H1 (cell line): Measurements from ENCODE around the gene COX17. TPM values are rescaled to one million over a fixed set of nuclear protein-coding genes. Genes with fewer than 3 reads are reported as not detected.

Source experiments
- CTCF ChIA-PET: fragments of 300-600 bp; sonication (Branson Sonifier 250); formaldehyde crosslinking; loops from one replicate; lab custom pipeline; 2021; ENCODE audit not compliant: partially characterized antibody; lab: Charles Lee
- POLR2A ChIA-PET: fragments of 300-600 bp; sonication (Branson Sonifier 250); formaldehyde crosslinking; loops from one replicate; lab custom pipeline; 2021; ENCODE audit warnings: inconsistent platforms; ENCODE audit not compliant: partially characterized antibody; lab: Charles Lee
- DNase-seq, 2 experiments: peaks; one replicate each; pipeline versions ENCODE4 v3.0.0 to v3.0.0-alpha.2; 2010 to 2022; ENCODE audit warnings: low spot score in 2 of 2, low read depth in 1 of 2, mixed read lengths in 1 of 2
- FAIRE-seq: peaks from 2 replicates; lab custom pipeline; 2011; peaks lifted over from hg19 to GRCh38; lab: Jason Lieb, UNC
- H2AFZ ChIP-seq: 2 replicates; pipeline ENCODE4 v1.8.1; 2012; ENCODE audit warnings: low read length, inconsistent platforms
- H2AK5ac ChIP-seq: 2 replicates; pipeline ENCODE4 v1.6.1; 2013; ENCODE audit warnings: low read depth, low read length
- H2BK120ac ChIP-seq: replicated peaks from 2 replicates; pipeline ENCODE3; 2013; ENCODE audit warnings: low read depth, low read length, inconsistent platforms
- H2BK12ac ChIP-seq: 2 replicates; pipeline ENCODE4 v1.6.1; 2013; ENCODE audit warnings: low read depth, low read length
- H2BK15ac ChIP-seq: 2 replicates; pipeline ENCODE4 v1.6.1; 2013; ENCODE audit warnings: low read length
- H2BK20ac ChIP-seq: 2 replicates; pipeline ENCODE4 v1.6.1; 2013; ENCODE audit warnings: low read length
- H2BK5ac ChIP-seq: 2 replicates; pipeline ENCODE4 v1.6.1; 2013; ENCODE audit warnings: low read depth, low read length
- H3K14ac ChIP-seq: 2 replicates; pipeline ENCODE4 v1.6.1; 2013; ENCODE audit warnings: inconsistent platforms; ENCODE audit not compliant: insufficient read length
- H3K18ac ChIP-seq: 2 replicates; pipeline ENCODE4 v1.6.1; 2013; ENCODE audit warnings: low read length; ENCODE audit errors: extremely low read depth
- H3K23ac ChIP-seq: 2 replicates; pipeline ENCODE4 v1.6.1; 2013; ENCODE audit warnings: inconsistent platforms; ENCODE audit not compliant: insufficient read length
- H3K23me2 ChIP-seq: 2 replicates; pipeline ENCODE4 v1.6.1; 2013; ENCODE audit warnings: low read depth, low read length
- H3K27ac ChIP-seq: 2 replicates; pipeline ENCODE4 v1.6.1; 2011; ENCODE audit warnings: low read depth, low read length, inconsistent platforms
- H3K27me3 ChIP-seq, 4 experiments: replicated peaks in 1 of 4; 1 replicate in 1 of 4; 2 replicates in 3 of 4; pipeline versions ENCODE4 v1.6.1 to v1.8.1; 2011 to 2013; ENCODE audit warnings: low read length in 3 of 4, mild to moderate bottlenecking in 3 of 4, inconsistent platforms in 2 of 4, mixed read lengths in 2 of 4, moderate library complexity in 1 of 4; ENCODE audit not compliant: control insufficient read depth in 3 of 4, insufficient read depth in 3 of 4; ENCODE audit errors: extremely low read depth in 1 of 4
- H3K36me3 ChIP-seq, 4 experiments: 2 replicates each; pipeline versions ENCODE4 v1.6.1 to v1.8.1; 2011 to 2013; ENCODE audit warnings: mild to moderate bottlenecking in 4 of 4, low read length in 3 of 4, moderate library complexity in 2 of 4, control low read depth in 1 of 4, inconsistent platforms in 1 of 4; ENCODE audit not compliant: insufficient read depth in 4 of 4, control insufficient read depth in 2 of 4
- H3K4ac ChIP-seq: replicated peaks from 2 replicates; pipeline ENCODE3; 2013; ENCODE audit warnings: low read length, low read depth, mixed read lengths, inconsistent platforms; ENCODE audit not compliant: insufficient read length
- H3K4me1 ChIP-seq, 4 experiments: replicated peaks in 1 of 4; 1 replicate in 1 of 4; 2 replicates in 3 of 4; pipeline versions ENCODE4 v1.6.1 to v1.8.1; 2011 to 2013; ENCODE audit warnings: low read length in 3 of 4, inconsistent platforms in 2 of 4, mixed read lengths in 1 of 4; ENCODE audit not compliant: insufficient read depth in 4 of 4, control insufficient read depth in 3 of 4
- H3K4me2 ChIP-seq, 2 experiments: 2 replicates each; pipeline versions ENCODE4 v1.6.1 to v1.8.1; 2011 to 2013; ENCODE audit warnings: low read depth in 2 of 2, low read length in 2 of 2, control low read depth in 1 of 2, inconsistent platforms in 1 of 2, mild to moderate bottlenecking in 1 of 2; ENCODE audit not compliant: insufficient read depth in 1 of 2
- H3K4me3 ChIP-seq, 4 experiments: fragments of 200-600, 300-600 bp in 1 of 4; sonication (generic), shearing (Covaris generic), sonication (Bioruptor Twin) in 1 of 4; 2 replicates each; pipeline versions ENCODE4 v1.5.1 to v1.8.1; 2011 to 2016; ENCODE audit warnings: low read length in 4 of 4, low read depth in 3 of 4, control low read depth in 2 of 4, inconsistent platforms in 2 of 4, mild to moderate bottlenecking in 2 of 4, mixed read lengths in 1 of 4, moderate library complexity in 1 of 4; ENCODE audit not compliant: insufficient read depth in 2 of 4; ENCODE audit errors: extremely low read depth in 1 of 4
- H3K56ac ChIP-seq: replicated peaks from 2 replicates; pipeline ENCODE3; 2013; ENCODE audit warnings: low read depth, mild to moderate bottlenecking, mixed read lengths, low read length, inconsistent platforms; ENCODE audit not compliant: insufficient read length
- H3K79me1 ChIP-seq: 2 replicates; pipeline ENCODE4 v1.6.1; 2013; ENCODE audit warnings: low read depth, low read length, control low read depth
- H3K79me2 ChIP-seq, 2 experiments: 2 replicates each; pipeline versions ENCODE4 v1.6.1 to v1.8.1; 2012 to 2013; ENCODE audit warnings: low read length in 2 of 2, mild to moderate bottlenecking in 2 of 2, inconsistent platforms in 1 of 2; ENCODE audit not compliant: insufficient read depth in 2 of 2, control insufficient read depth in 1 of 2
- H3K9ac ChIP-seq, 4 experiments: replicated peaks in 1 of 4; 1 replicate in 1 of 4; 2 replicates in 3 of 4; pipeline versions ENCODE4 v1.6.1 to v1.8.1; 2011 to 2013; ENCODE audit warnings: low read depth in 3 of 4, low read length in 3 of 4, control low read depth in 2 of 4, mild to moderate bottlenecking in 2 of 4, moderate library complexity in 2 of 4, inconsistent platforms in 1 of 4; ENCODE audit errors: extremely low read depth in 1 of 4
- H3K9me3 ChIP-seq, 2 experiments: 2 replicates each; pipeline versions ENCODE4 v1.6.1 to v1.8.1; 2012 to 2013; ENCODE audit warnings: mild to moderate bottlenecking in 2 of 2, moderate library complexity in 2 of 2, control low read depth in 1 of 2, inconsistent platforms in 1 of 2, low read depth in 1 of 2, low read length in 1 of 2, mixed read lengths in 1 of 2; ENCODE audit not compliant: insufficient read depth in 2 of 2
- H4K20me1 ChIP-seq, 2 experiments: replicated peaks in 1 of 2; 2 replicates each; pipeline versions ENCODE3 to v1.8.1; 2011 to 2013; ENCODE audit warnings: inconsistent platforms in 2 of 2, low read length in 2 of 2, mild to moderate bottlenecking in 1 of 2; ENCODE audit not compliant: insufficient read depth in 2 of 2, control insufficient read depth in 1 of 2
- H4K5ac ChIP-seq: 2 replicates; pipeline ENCODE4 v1.6.1; 2013; ENCODE audit warnings: low read length, low read depth, mixed read lengths, inconsistent platforms; ENCODE audit not compliant: insufficient read length
- H4K8ac ChIP-seq: 2 replicates; pipeline ENCODE4 v1.8.0; 2013; ENCODE audit warnings: mild to moderate bottlenecking, moderate library complexity, low read length, inconsistent platforms; ENCODE audit not compliant: insufficient read depth; ENCODE audit errors: extremely low read depth
- H4K91ac ChIP-seq: replicated peaks from 2 replicates; pipeline ENCODE3; 2013; ENCODE audit warnings: low read length, mixed read lengths, inconsistent platforms; ENCODE audit not compliant: insufficient read length
- CBX5 ChIP-seq: fragments of 300-800, 300-1000 bp; sonication (generic); IDR thresholded peaks from 2 replicates; pipeline ENCODE4 v1.7.1; 2016; ENCODE audit warnings: antibody characterized with exemption, low read length, low read depth
- CTBP2 ChIP-seq: IDR thresholded peaks from 2 replicates; pipeline ENCODE4 v1.7.0; 2011; ENCODE audit warnings: borderline replicate concordance, mild to moderate bottlenecking, moderate library complexity, mixed read lengths, low read length; ENCODE audit not compliant: insufficient read depth, insufficient read length
- HDAC2 ChIP-seq, 2 experiments: fragments of 300-600 bp in 1 of 2; sonication (generic) in 1 of 2; IDR thresholded peaks; 2 replicates each; pipeline ENCODE4 v1.6.1; 2011 to 2012; ENCODE audit warnings: low read depth in 2 of 2, low read length in 2 of 2, mild to moderate bottlenecking in 2 of 2, moderate library complexity in 2 of 2, borderline replicate concordance in 1 of 2, inconsistent platforms in 1 of 2
- JUN ChIP-seq: IDR thresholded peaks from 2 replicates; pipeline ENCODE4 v1.6.1; 2011; ENCODE audit warnings: low read depth, mild to moderate bottlenecking, improper control_type of control experiment, low read length
- NRF1 ChIP-seq: IDR thresholded peaks from 2 replicates; pipeline ENCODE4 v1.6.1; 2011; ENCODE audit warnings: mild to moderate bottlenecking, low read depth, low read length, improper control_type of control experiment
- RXRA ChIP-seq: IDR thresholded peaks from 2 replicates; pipeline ENCODE4 v1.6.1; 2011; ENCODE audit warnings: low read depth, mild to moderate bottlenecking, low read length, moderate library complexity; ENCODE audit not compliant: insufficient read depth
- SAP30 ChIP-seq: fragments of 300-600 bp; sonication (generic); IDR thresholded peaks from 2 replicates; pipeline ENCODE4 v1.7.1; 2012; ENCODE audit warnings: low read length, moderate library complexity, mild to moderate bottlenecking, inconsistent platforms; ENCODE audit not compliant: insufficient read depth, insufficient replicate concordance
- TAF1 ChIP-seq: IDR thresholded peaks from 2 replicates; pipeline ENCODE4 v1.6.1; 2011; ENCODE audit warnings: mild to moderate bottlenecking, low read depth, low read length
- YY1 ChIP-seq: IDR thresholded peaks from 2 replicates; pipeline ENCODE4 v1.6.1; 2011; ENCODE audit warnings: low read depth, mild to moderate bottlenecking, low read length
- ZNF274 ChIP-seq: IDR thresholded peaks from 2 replicates; pipeline ENCODE4 v1.7.0; 2012; ENCODE audit warnings: low read length, borderline replicate concordance; ENCODE audit errors: extremely low read depth
- WGBS, 2 experiments: shearing (Covaris generic) in 1 of 2; methylation state at CpG; one replicate each; pipeline versions ENCODE4 v1.1.6 to v1.1.7; 2013 to 2015; ENCODE audit warnings: low lambda C conversion rate in 2 of 2, mixed read lengths in 2 of 2, inconsistent platforms in 1 of 2, low coverage in 1 of 2, missing lambda C conversion rate in 1 of 2; ENCODE audit not compliant: insufficient replicate concordance in 2 of 2, insufficient coverage in 1 of 2, insufficient read length in 1 of 2; ENCODE audit errors: extremely low coverage in 1 of 2, missing lambda C conversion rate in 1 of 2; 5-methylcytosine and 5-hydroxymethylcytosine counted together
- polyA plus RNA-seq, 7 experiments: library from polyadenylated mRNA; depleted of rRNA in 3 of 7; stranded (reverse) in 5 of 7; unstranded in 2 of 7; fragments of >200 nt in 5 of 7; fragments of 200-250 nt in 2 of 7; gene quantifications; 1 replicate in 5 of 7; 2 replicates in 1 of 7; 4 replicates in 1 of 7; pipeline versions ENCODE4 v1.2.1 to v1.2.3, GENCODE V29; 2011 to 2013; ENCODE audit warnings: missing spikeins in 2 of 7, mixed read lengths in 2 of 7
- total RNA-seq: library from RNA; stranded (reverse); fragmentation: NEBNext Ultra II Directional; extraction: Animal tissue kit (Norgen Biotek cat#: 25700); gene quantifications from 2 replicates; pipeline ENCODE4 v1.2.1, GENCODE V29; 2021
- TF ChIP-seq, protein P1 (sequence below): IDR thresholded peaks from 2 replicates; pipeline ENCODE4 v1.6.1; 2012; ENCODE audit warnings: low read length, inconsistent platforms

Gene COX17
- total and polyA plus RNA-seq, 2 of the 8 experiments (the other 6 are each of a cell fraction or from before 2014, with no cell fraction given): 34.2 to 43.0 TPM

DNA sequence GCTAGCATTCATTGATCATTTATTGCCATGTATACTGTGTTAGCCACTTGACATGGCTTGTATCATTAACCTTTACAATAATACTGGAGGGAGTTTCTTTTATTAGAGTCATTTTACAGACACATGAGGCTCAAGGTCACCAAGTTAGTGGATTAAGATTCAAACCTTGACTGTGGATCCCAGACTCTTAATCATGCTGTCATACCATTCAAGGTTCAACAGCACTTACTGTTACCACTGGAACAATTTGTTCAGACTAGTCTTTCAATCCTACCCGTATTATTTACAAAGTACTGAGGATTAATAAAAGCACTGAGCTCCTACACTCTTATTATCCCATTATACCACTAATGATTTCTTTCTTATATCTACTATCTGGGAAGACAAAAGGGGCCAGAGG lies 1.2 kb downstream of the COX17 start:
- peak overlapping the region; percentile 83 to 84 for H3K4me2 ChIP-seq
- peaks cover 6% of the 10 kb centered on the region for H3K23me2 ChIP-seq
- 90% methylated on average over 1 of the region's 1 CpG; no CpG with 5 or more reads in 1 of the 2 experiments for WGBS, 2 experiments
- H3K23ac ChIP-seq: no peak overlapping the region
- no peak overlapping the region for H2AK5ac ChIP-seq
- no peak overlapping the region for H4K5ac ChIP-seq
- H3K18ac ChIP-seq: no peak overlapping the region
- no peak overlapping the region for H3K14ac ChIP-seq
- no peak overlapping the region for H2BK5ac ChIP-seq
- peak overlapping the region in 1 of 4 experiments; percentile 80; a peak in 1 of 7 replicates for H3K9ac ChIP-seq
- H2BK20ac ChIP-seq: no peak overlapping the region
- no peak overlapping the region for H4K8ac ChIP-seq
- H3K56ac ChIP-seq: no peak overlapping the region
- FAIRE-seq: no peak
- no peak overlapping the region for H3K4ac ChIP-seq
- no peak overlapping the region for H3K27ac ChIP-seq
- H3K9me3 ChIP-seq: no peaks in the 10 kb centered on the region; a peak in 1 of 4 replicates
- H2AFZ ChIP-seq: no peak overlapping the region
- no peaks in the 10 kb centered on the region for H4K20me1 ChIP-seq
- H2BK15ac ChIP-seq: no peak overlapping the region
- H3K4me3 ChIP-seq: peak overlapping the region in 3 of 4 experiments; percentile 78 to 99 (median 85); a peak in 4 of 8 replicates
- H3K4me1 ChIP-seq: no peaks in the 10 kb centered on the region
- TF ChIP-seq SAP30 (no peak), ZNF274 (no peak), CTBP2 (no peak), CBX5 (no peak), NRF1 (no peak), RXRA (no peak), JUN (no peak), TAF1 (no peak), HDAC2 (IDR thresholded peaks at IDR 0.05; ENCODE audit: borderline replicate concordance in 1 of 2, low read depth in 2 of 2, low read length in 2 of 2) (no peak), YY1 (no peak)
- TF ChIP-seq, protein P1, sequence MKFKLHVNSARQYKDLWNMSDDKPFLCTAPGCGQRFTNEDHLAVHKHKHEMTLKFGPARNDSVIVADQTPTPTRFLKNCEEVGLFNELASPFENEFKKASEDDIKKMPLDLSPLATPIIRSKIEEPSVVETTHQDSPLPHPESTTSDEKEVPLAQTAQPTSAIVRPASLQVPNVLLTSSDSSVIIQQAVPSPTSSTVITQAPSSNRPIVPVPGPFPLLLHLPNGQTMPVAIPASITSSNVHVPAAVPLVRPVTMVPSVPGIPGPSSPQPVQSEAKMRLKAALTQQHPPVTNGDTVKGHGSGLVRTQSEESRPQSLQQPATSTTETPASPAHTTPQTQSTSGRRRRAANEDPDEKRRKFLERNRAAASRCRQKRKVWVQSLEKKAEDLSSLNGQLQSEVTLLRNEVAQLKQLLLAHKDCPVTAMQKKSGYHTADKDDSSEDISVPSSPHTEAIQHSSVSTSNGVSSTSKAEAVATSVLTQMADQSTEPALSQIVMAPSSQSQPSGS: no peak
- H3K79me2 ChIP-seq: peaks cover 0 to 18% of the 10 kb centered on the region in 2 experiments; a peak in 2 of 4 replicates
- no peaks in the 10 kb centered on the region for H3K79me1 ChIP-seq
- H4K91ac ChIP-seq: no peak overlapping the region
- no peaks in the 10 kb centered on the region for H3K27me3 ChIP-seq
- no peak overlapping the region for H2BK12ac ChIP-seq
- no peak overlapping the region for H2BK120ac ChIP-seq
- CTCF ChIA-PET: interaction anchor here (1.0 to 2.8 kb wide), 3 partner anchors 14 to 185 kb away, joined by 3 to 6 read pairs (median 4); no protein-coding TSS in a partner anchor
- H3K36me3 ChIP-seq: peaks cover 0 to 30% (median 18%) of the 10 kb centered on the region in 4 experiments; a peak in 6 of 8 replicates
- POLR2A ChIA-PET: interaction anchor here (1.4 to 1.5 kb wide), 2 partner anchors 11 to 28 kb away, joined by 3 to 4 read pairs; no protein-coding TSS in a partner anchor
- DNase-seq: no peak
